Stimulated activated CD8-positive, alpha-beta memory T cell treated with anti-CD3 and anti-CD28 coated beads, Interleukin-15, amount 100 ng/mL, for 1 hour (primary cell): Measurements from ENCODE around the gene DPF3.

Experiments
- DNase-seq: peaks from one replicate; pipeline ENCODE4 v3.0.0-alpha.2; 2020; ENCODE audit warnings: low read depth

Gene DPF3

GRCh38 chr14:72742838-72743195, 151.1 kb downstream of the DPF3 start:
- no peak for DNase-seq

- no peak for DNase-seq
Measured at GRCh38 chr14:72742118-72742837, 151.6 kb downstream of the DPF3 start.

- DNase-seq: no peak
Measured at GRCh38 chr14:72741826-72742117, 152.1 kb downstream of the DPF3 start.

GRCh38 chr14:72740966-72741825, 152.7 kb downstream of the DPF3 start:
- no peak for DNase-seq

- DNase-seq: no peak
Measured at GRCh38 chr14:72740504-72740961, 153.4 kb downstream of the DPF3 start.

- no peak for DNase-seq
Measured at GRCh38 chr14:72739446-72740405, 154.2 kb downstream of the DPF3 start.

- DNase-seq: no peak
Measured at GRCh38 chr14:72738161-72738611, 155.7 kb downstream of the DPF3 start.

GRCh38 chr14:72737560-72737943, 156.3 kb downstream of the DPF3 start:
- no peak for DNase-seq

GRCh38 chr14:72736786-72737559, 156.9 kb downstream of the DPF3 start:
- no peak for DNase-seq

- DNase-seq: no peak
Measured at GRCh38 chr14:72736308-72736707, 157.6 kb downstream of the DPF3 start.

GRCh38 chr14:72732022-72732780, 161.7 kb downstream of the DPF3 start:
- DNase-seq: no peak

GRCh38 chr14:72731252-72732020, 162.5 kb downstream of the DPF3 start:
- no peak for DNase-seq

- no peak for DNase-seq
Measured at GRCh38 chr14:72730468-72730867, 163.4 kb downstream of the DPF3 start.

GRCh38 chr14:72726444-72726843, 167.5 kb downstream of the DPF3 start:
- no peak for DNase-seq

GRCh38 chr14:72723858-72724530, 169.9 kb downstream of the DPF3 start:
- DNase-seq: no peak

- no peak for DNase-seq
Measured at GRCh38 chr14:72722201-72722785, 171.6 kb downstream of the DPF3 start.

GRCh38 chr14:72721083-72721482, 172.8 kb downstream of the DPF3 start:
- DNase-seq: no peak

- DNase-seq: no peak
Measured at GRCh38 chr14:72717220-72717619, 176.7 kb downstream of the DPF3 start.

- no peak for DNase-seq
Measured at GRCh38 chr14:72716476-72716875, 177.4 kb downstream of the DPF3 start.
